ENCODE measurements around the gene RANBP17.

The RANBP17 gene

DNA sequence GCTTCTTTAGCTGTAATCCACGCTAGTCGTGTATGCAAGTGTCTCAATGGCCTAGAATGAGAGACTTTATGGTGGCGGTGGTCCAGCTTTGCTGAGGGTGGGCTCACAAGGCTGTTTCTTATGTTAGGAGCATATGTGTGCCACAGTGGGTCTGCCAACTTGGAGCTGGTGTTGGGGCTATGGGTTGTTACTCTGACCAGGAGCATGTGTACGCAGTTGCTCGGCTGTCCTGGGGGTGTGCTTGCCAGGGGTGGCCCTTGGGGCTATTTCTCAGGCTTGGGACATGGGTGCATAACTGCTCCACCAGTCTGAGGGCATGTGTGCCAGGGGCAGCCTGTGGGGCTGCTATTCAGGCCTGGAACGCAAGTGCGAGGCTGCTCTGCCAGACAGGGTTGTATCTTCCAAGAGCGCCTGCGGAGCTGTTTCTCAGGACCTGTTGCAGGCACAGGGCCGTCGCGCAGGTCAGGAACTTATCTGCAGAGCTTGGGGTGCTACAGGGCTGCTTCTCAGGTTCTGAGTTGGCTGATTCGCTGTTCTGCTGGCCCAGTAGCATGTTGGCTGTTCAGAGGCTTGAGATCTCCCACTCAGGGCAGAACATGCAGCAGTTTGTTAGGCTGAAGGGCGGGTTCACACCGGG is 259.3 kb downstream of the RANBP17 start:
- no peak overlapping the region for H3K27ac ChIP-seq (ENCODE audit: low read depth, low read length)
- no peaks in the 10 kb centered on the region for H3K36me3 ChIP-seq (ENCODE audit: insufficient read depth, low read length)
- no peaks in the 10 kb centered on the region for H3K27me3 ChIP-seq (ENCODE audit: insufficient read depth, low read length)
- no peaks in the 10 kb centered on the region for H3K79me2 ChIP-seq (ENCODE audit: control insufficient read depth, insufficient read depth, low read length, unreplicated experiment)
- H3K4me1 ChIP-seq (ENCODE audit: control insufficient read depth, insufficient read depth, low read length, unreplicated experiment), result no peaks in the 10 kb centered on the region
- H3K4me3 ChIP-seq (ENCODE audit: low read depth, low read length), result no peak overlapping the region
- no peak overlapping the region for H2AFZ ChIP-seq (ENCODE audit: low read length, unreplicated experiment)

DNA sequence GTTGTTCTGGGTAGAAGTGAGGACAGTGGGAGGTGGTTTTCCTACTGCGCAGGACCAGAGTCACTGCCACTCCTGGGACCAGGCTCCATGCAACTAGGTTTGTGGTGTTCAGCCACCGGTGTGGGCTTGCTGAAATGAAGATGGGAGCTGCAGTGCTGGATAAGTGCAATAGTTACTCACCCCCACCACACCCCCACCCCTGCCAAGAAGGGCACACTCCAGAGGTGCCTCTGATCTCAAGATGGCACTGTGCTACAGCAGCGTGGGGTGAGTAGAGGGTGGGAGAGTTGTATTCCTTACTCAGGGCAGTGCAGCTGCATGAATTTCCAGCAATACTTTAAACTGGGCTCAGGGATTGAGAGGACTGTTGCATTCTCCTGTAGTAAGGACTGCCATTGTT is 259.8 kb downstream of the RANBP17 start:
- no peak overlapping the region for H2AFZ ChIP-seq (ENCODE audit: low read length, unreplicated experiment)
- no peaks in the 10 kb centered on the region for H3K27me3 ChIP-seq (ENCODE audit: insufficient read depth, low read length)
- no peak overlapping the region for H3K27ac ChIP-seq (ENCODE audit: low read depth, low read length)
- H3K36me3 ChIP-seq (ENCODE audit: insufficient read depth, low read length), result no peaks in the 10 kb centered on the region
- H3K79me2 ChIP-seq (ENCODE audit: control insufficient read depth, insufficient read depth, low read length, unreplicated experiment), result no peaks in the 10 kb centered on the region
- no peak overlapping the region for H3K4me3 ChIP-seq (ENCODE audit: low read depth, low read length)
- H3K4me1 ChIP-seq (ENCODE audit: control insufficient read depth, insufficient read depth, low read length, unreplicated experiment), result no peaks in the 10 kb centered on the region

GRCh38 chr5:171122372-171122771 is 260.6 kb downstream of the RANBP17 start:
- Histone ChIP-seq H3K36me3 (ENCODE audit: insufficient read depth, low read length) (no peaks in the 10 kb centered on the region), H3K4me3 (ENCODE audit: low read depth, low read length) (no peak overlapping the region), H3K4me1 (ENCODE audit: control insufficient read depth, insufficient read depth, low read length, unreplicated experiment) (no peaks in the 10 kb centered on the region), H3K79me2 (ENCODE audit: control insufficient read depth, insufficient read depth, low read length, unreplicated experiment) (no peaks in the 10 kb centered on the region), H3K27ac (ENCODE audit: low read depth, low read length) (no peak overlapping the region), H2AFZ (ENCODE audit: low read length, unreplicated experiment) (no peak overlapping the region), H3K27me3 (ENCODE audit: insufficient read depth, low read length) (no peaks in the 10 kb centered on the region)

DNA sequence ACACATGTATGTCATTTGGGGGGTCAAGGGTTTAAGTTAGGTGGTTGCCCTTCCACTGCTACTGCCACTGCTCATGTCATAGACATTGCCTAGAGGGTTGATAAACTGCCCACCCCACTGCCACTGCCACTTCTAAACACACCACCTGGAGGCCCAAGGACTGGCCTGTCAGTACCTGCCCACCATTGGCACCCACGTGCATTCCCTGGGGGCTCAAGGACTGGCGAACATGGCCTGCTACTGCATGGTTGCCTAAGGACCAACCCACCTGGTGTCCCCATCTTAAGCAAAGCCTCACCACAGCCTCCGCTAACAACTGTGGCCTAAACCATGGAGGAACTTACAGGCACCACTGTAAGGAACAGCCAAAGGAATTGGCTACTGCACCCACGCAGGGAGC is 261.6 kb downstream of the RANBP17 start:
- Histone ChIP-seq H3K79me2 (ENCODE audit: control insufficient read depth, insufficient read depth, low read length, unreplicated experiment) (no peaks in the 10 kb centered on the region), H3K27ac (ENCODE audit: low read depth, low read length) (no peak overlapping the region), H3K4me1 (ENCODE audit: control insufficient read depth, insufficient read depth, low read length, unreplicated experiment) (no peaks in the 10 kb centered on the region)

GRCh38 chr5:171127314-171127713 is 265.5 kb downstream of the RANBP17 start:
- Histone ChIP-seq H3K4me3 (ENCODE audit: low read depth, low read length) (no peak overlapping the region), H2AFZ (ENCODE audit: low read length, unreplicated experiment) (no peak overlapping the region), H3K27me3 (ENCODE audit: insufficient read depth, low read length) (no peaks in the 10 kb centered on the region), H3K4me1 (ENCODE audit: control insufficient read depth, insufficient read depth, low read length, unreplicated experiment) (no peaks in the 10 kb centered on the region), H3K27ac (ENCODE audit: low read depth, low read length) (no peak overlapping the region), H3K36me3 (ENCODE audit: insufficient read depth, low read length) (no peaks in the 10 kb centered on the region), H3K79me2 (ENCODE audit: control insufficient read depth, insufficient read depth, low read length, unreplicated experiment) (no peaks in the 10 kb centered on the region)

More for the DNA sequence above, 261.6 kb downstream of the RANBP17 start:
- H3K36me3 ChIP-seq (ENCODE audit: insufficient read depth, low read length), result no peaks in the 10 kb centered on the region
- no peak overlapping the region for H3K4me3 ChIP-seq (ENCODE audit: low read depth, low read length)
- H2AFZ ChIP-seq (ENCODE audit: low read length, unreplicated experiment), result no peak overlapping the region
- no peaks in the 10 kb centered on the region for H3K27me3 ChIP-seq (ENCODE audit: insufficient read depth, low read length)

DNA sequence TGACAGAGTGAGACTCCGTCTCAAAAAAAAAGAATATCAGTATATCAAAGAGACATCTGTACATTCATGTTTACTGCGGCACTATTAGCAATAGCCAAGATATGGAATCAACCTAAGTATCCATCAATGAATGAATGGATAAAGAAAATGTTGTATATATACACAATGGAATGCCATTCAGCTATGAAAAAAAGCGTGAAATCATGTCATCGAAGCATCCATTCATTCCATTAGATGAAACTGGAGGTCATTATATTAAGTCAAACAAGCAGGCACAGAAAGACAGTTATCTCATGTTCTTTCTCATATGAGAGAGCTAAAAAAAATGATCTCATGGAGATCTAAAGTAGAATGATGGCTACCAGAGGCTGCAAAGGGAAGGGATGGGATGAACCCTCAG is 266.3 kb downstream of the RANBP17 start:
- H3K4me3 ChIP-seq (ENCODE audit: low read depth, low read length), result no peak overlapping the region
- H3K79me2 ChIP-seq (ENCODE audit: control insufficient read depth, insufficient read depth, low read length, unreplicated experiment), result no peaks in the 10 kb centered on the region
- no peaks in the 10 kb centered on the region for H3K27me3 ChIP-seq (ENCODE audit: insufficient read depth, low read length)
- H3K27ac ChIP-seq (ENCODE audit: low read depth, low read length), result no peak overlapping the region
- no peak overlapping the region for H2AFZ ChIP-seq (ENCODE audit: low read length, unreplicated experiment)
- no peaks in the 10 kb centered on the region for H3K4me1 ChIP-seq (ENCODE audit: control insufficient read depth, insufficient read depth, low read length, unreplicated experiment)
- H3K36me3 ChIP-seq (ENCODE audit: insufficient read depth, low read length), result no peaks in the 10 kb centered on the region

GRCh38 chr5:171129308-171129707 is 267.5 kb downstream of the RANBP17 start:
- Histone ChIP-seq H3K36me3 (ENCODE audit: insufficient read depth, low read length) (no peaks in the 10 kb centered on the region), H3K27me3 (ENCODE audit: insufficient read depth, low read length) (no peaks in the 10 kb centered on the region), H2AFZ (ENCODE audit: low read length, unreplicated experiment) (no peak overlapping the region), H3K4me3 (ENCODE audit: low read depth, low read length) (no peak overlapping the region), H3K4me1 (ENCODE audit: control insufficient read depth, insufficient read depth, low read length, unreplicated experiment) (no peaks in the 10 kb centered on the region), H3K27ac (ENCODE audit: low read depth, low read length) (no peak overlapping the region), H3K79me2 (ENCODE audit: control insufficient read depth, insufficient read depth, low read length, unreplicated experiment) (no peaks in the 10 kb centered on the region)

DNA sequence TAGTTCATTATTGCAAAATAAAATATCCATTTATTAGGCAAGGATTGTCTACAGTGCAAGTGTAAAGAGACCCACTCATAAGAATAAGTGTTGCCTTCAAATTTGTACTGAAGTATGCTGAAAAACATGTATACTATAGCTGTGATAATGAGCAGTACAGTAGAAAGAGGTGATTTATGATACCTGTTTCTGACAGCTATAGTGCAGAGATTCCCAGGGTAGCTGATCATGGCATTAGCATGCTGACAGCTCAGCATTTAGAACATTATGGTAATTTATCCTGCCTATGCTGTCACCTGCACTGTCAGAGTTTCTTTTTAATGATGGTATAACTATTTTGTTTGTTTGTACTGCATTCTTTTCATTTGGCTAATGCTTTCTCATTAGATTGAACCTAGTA is 269.7 kb downstream of the RANBP17 start:
- no peaks in the 10 kb centered on the region for H3K79me2 ChIP-seq (ENCODE audit: control insufficient read depth, insufficient read depth, low read length, unreplicated experiment)
- no peaks in the 10 kb centered on the region for H3K36me3 ChIP-seq (ENCODE audit: insufficient read depth, low read length)
- H2AFZ ChIP-seq (ENCODE audit: low read length, unreplicated experiment), result no peak overlapping the region
- no peaks in the 10 kb centered on the region for H3K4me1 ChIP-seq (ENCODE audit: control insufficient read depth, insufficient read depth, low read length, unreplicated experiment)
- H3K4me3 ChIP-seq (ENCODE audit: low read depth, low read length), result no peak overlapping the region
- no peaks in the 10 kb centered on the region for H3K27me3 ChIP-seq (ENCODE audit: insufficient read depth, low read length)
- no peak overlapping the region for H3K27ac ChIP-seq (ENCODE audit: low read depth, low read length)

- Histone ChIP-seq H2AFZ (ENCODE audit: low read length, unreplicated experiment) (no peak overlapping the region), H3K27me3 (ENCODE audit: insufficient read depth, low read length) (no peaks in the 10 kb centered on the region)
Measured at GRCh38 chr5:171137768-171138525, 276.1 kb downstream of the RANBP17 start.

GRCh38 chr5:171139227-171139626 is 277.4 kb downstream of the RANBP17 start:
- Histone ChIP-seq H3K27ac (ENCODE audit: low read depth, low read length) (no peak overlapping the region), H2AFZ (ENCODE audit: low read length, unreplicated experiment) (no peak overlapping the region), H3K79me2 (ENCODE audit: control insufficient read depth, insufficient read depth, low read length, unreplicated experiment) (no peaks in the 10 kb centered on the region), H3K27me3 (ENCODE audit: insufficient read depth, low read length) (no peaks in the 10 kb centered on the region), H3K36me3 (ENCODE audit: insufficient read depth, low read length) (no peaks in the 10 kb centered on the region), H3K4me3 (ENCODE audit: low read depth, low read length) (no peak overlapping the region), H3K4me1 (ENCODE audit: control insufficient read depth, insufficient read depth, low read length, unreplicated experiment) (peaks cover 8% of the 10 kb centered on the region)

More at GRCh38 chr5:171137768-171138525, 276.1 kb downstream of the RANBP17 start:
- Histone ChIP-seq H3K27ac (ENCODE audit: low read depth, low read length) (peak overlapping the region; percentile 52), H3K4me1 (ENCODE audit: control insufficient read depth, insufficient read depth, low read length, unreplicated experiment) (peaks cover 8% of the 10 kb centered on the region), H3K36me3 (ENCODE audit: insufficient read depth, low read length) (no peaks in the 10 kb centered on the region), H3K79me2 (ENCODE audit: control insufficient read depth, insufficient read depth, low read length, unreplicated experiment) (no peaks in the 10 kb centered on the region), H3K4me3 (ENCODE audit: low read depth, low read length) (no peak overlapping the region)

GRCh38 chr5:171142617-171143016 is 280.8 kb downstream of the RANBP17 start:
- Histone ChIP-seq H2AFZ (ENCODE audit: low read length, unreplicated experiment) (no peak overlapping the region), H3K36me3 (ENCODE audit: insufficient read depth, low read length) (no peaks in the 10 kb centered on the region), H3K4me1 (ENCODE audit: control insufficient read depth, insufficient read depth, low read length, unreplicated experiment) (peaks cover under 1% of the 10 kb centered on the region), H3K4me3 (ENCODE audit: low read depth, low read length) (no peak overlapping the region), H3K27ac (ENCODE audit: low read depth, low read length) (no peak overlapping the region), H3K79me2 (ENCODE audit: control insufficient read depth, insufficient read depth, low read length, unreplicated experiment) (no peaks in the 10 kb centered on the region), H3K27me3 (ENCODE audit: insufficient read depth, low read length) (no peaks in the 10 kb centered on the region)

Measured in ACC112 (cell line).